ENCODE data around the gene IRF2. TPM values are rescaled to one million over a fixed set of nuclear protein-coding genes. Genes with fewer than 3 reads are reported as not detected.

IRF2 gene
- total and polyA plus RNA-seq, 9 donors, result 27.8 to 68.4 (median 40.7) TPM

GRCh38 chr4:184459413-184459812 lies 14.9 kb downstream of the IRF2 start:
- H3K36me3 ChIP-seq, result no peaks in the 10 kb centered on the region
- H3K27ac ChIP-seq, result no peak overlapping the region
- H3K4me3 ChIP-seq, result no peak overlapping the region
- H3K4me1 ChIP-seq (ENCODE audit: insufficient read depth), result peaks cover 5% of the 10 kb centered on the region
- intact Hi-C loops (cut with DNase I), result loop anchor here in 1 of 4 donors (10.0 kb wide), 1 partner anchor 55 kb away; no protein-coding TSS in a partner anchor
- WGBS, 3 donors, result 92 to 95% (median 92%) methylated on average over 3 of the region's 3 CpGs
- TF ChIP-seq CTCF (IDR thresholded peaks at IDR 0.05) (no peak), POLR2A (IDR thresholded peaks at IDR 0.05) (no peak), EP300 (IDR thresholded peaks at IDR 0.05) (no peak)
- no peak for DNase-seq
- H3K9me3 ChIP-seq, result no peaks in the 10 kb centered on the region
- no peaks in the 10 kb centered on the region for H3K27me3 ChIP-seq

GRCh38 chr4:184457535-184458249 lies 16.7 kb downstream of the IRF2 start:
- H3K4me3 ChIP-seq, result no peak overlapping the region
- no peak for TF ChIP-seq EP300 (IDR thresholded peaks at IDR 0.05)
- no peak for TF ChIP-seq CTCF (IDR thresholded peaks at IDR 0.05)
- no peak for TF ChIP-seq POLR2A (IDR thresholded peaks at IDR 0.05)
- no peaks in the 10 kb centered on the region for H3K36me3 ChIP-seq
- peaks cover 10% of the 10 kb centered on the region for H3K4me1 ChIP-seq (ENCODE audit: insufficient read depth)
- no peaks in the 10 kb centered on the region for H3K9me3 ChIP-seq
- no peaks in the 10 kb centered on the region for H3K27me3 ChIP-seq
- H3K27ac ChIP-seq, result no peak overlapping the region
- intact Hi-C loops (cut with DNase I), result loop anchor here in 1 of 4 donors (10.0 kb wide), 1 partner anchor 53 kb away; no protein-coding TSS in a partner anchor
- no peak for DNase-seq
- 80 to 89% (median 85%) methylated on average over 11 of the region's 11 CpGs for WGBS, 3 donors

- no peaks in the 10 kb centered on the region for H3K9me3 ChIP-seq
- no peaks in the 10 kb centered on the region for H3K36me3 ChIP-seq
- no peak overlapping the region for H3K4me3 ChIP-seq
- H3K27ac ChIP-seq, result no peak overlapping the region
- H3K4me1 ChIP-seq (ENCODE audit: insufficient read depth), result peaks cover 14% of the 10 kb centered on the region
- WGBS, 3 donors, result 97 to 98% (median 97%) methylated on average over 26 of the region's 26 CpGs
- intact Hi-C loops (cut with DNase I), result loop anchor here in 1 of 4 donors (10.0 kb wide), 1 partner anchor 52 kb away; no protein-coding TSS in a partner anchor
- H3K27me3 ChIP-seq, result no peaks in the 10 kb centered on the region
- no peak for DNase-seq
- TF ChIP-seq EP300 (IDR thresholded peaks at IDR 0.05) (no peak), CTCF (IDR thresholded peaks at IDR 0.05) (no peak), POLR2A (IDR thresholded peaks at IDR 0.05) (no peak)
These were observed 18.0 kb downstream of the IRF2 start for GRCh38 chr4:184456337-184456736.

DNA sequence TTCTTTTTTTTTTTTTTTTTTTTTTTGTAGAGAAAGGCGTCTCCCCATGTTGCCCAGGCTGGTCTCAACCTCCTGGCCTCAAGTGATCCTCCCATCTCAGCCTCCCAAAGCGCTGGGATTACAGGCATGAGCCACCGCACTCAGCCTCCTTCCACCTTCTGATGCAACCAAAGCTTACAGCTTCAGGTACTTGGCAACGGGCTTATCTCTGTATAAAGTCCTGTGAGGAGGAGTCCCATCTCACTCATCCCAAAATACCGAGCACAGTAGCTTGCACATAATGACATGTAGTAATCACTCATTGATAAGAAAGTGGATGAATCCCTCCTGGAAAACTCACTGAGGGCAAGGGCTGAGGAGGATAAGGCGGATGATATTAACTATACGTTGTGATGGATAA lies 19.1 kb downstream of the IRF2 start:
- TF ChIP-seq EP300 (IDR thresholded peaks at IDR 0.05) (no peak), CTCF (IDR thresholded peaks at IDR 0.05) (no peak), POLR2A (IDR thresholded peaks at IDR 0.05) (no peak)
- Histone ChIP-seq H3K27me3 (no peaks in the 10 kb centered on the region), H3K36me3 (no peaks in the 10 kb centered on the region), H3K27ac (no peak overlapping the region), H3K4me3 (no peak overlapping the region), H3K4me1 (ENCODE audit: insufficient read depth) (peaks cover 12% of the 10 kb centered on the region), H3K9me3 (no peaks in the 10 kb centered on the region)
- intact Hi-C loops (cut with DNase I), result loop anchor here in 1 of 4 donors (10.0 kb wide), 1 partner anchor 50 kb away; no protein-coding TSS in a partner anchor
- 85 to 87% (median 87%) methylated on average over 7 of the region's 7 CpGs for WGBS, 3 donors
- no peak for DNase-seq

Data from ovary (tissue), 9 donors.